A673 (cell line): ENCODE results near the gene GPR153. TPM values are rescaled to one million over a fixed set of nuclear protein-coding genes. Genes with fewer than 3 reads are reported as not detected.

Source experiments
- BruUV-seq: library from RNA; stranded (reverse); fragments of 400-500 nt; replicated peaks from 2 replicates; lab custom pipeline; 2021; lab: Mats Ljungman, UMichigan
- CTCF ChIA-PET: fragments of 300-600 bp; sonication (Branson Sonifier 250); formaldehyde crosslinking; loops from one replicate; lab custom pipeline; 2022; ENCODE audit warnings: antibody characterized with exemption; lab: Charles Lee
- POLR2A ChIA-PET: fragments of 300-600 bp; sonication (Branson Sonifier 250); formaldehyde crosslinking; loops from one replicate; lab custom pipeline; 2022; ENCODE audit warnings: antibody characterized with exemption; ENCODE audit not compliant: low non-redundant PET; lab: Charles Lee
- DNase-seq: peaks from one replicate; pipeline ENCODE4 v3.0.0-alpha.2; 2015; ENCODE audit warnings: low spot score
- H3K27ac ChIP-seq: fragments of 200-600 bp; sonication (generic); 2 replicates; pipeline ENCODE4 v1.5.1; 2016; ENCODE audit warnings: mixed run types, low read depth, mild to moderate bottlenecking, mixed read lengths, antibody characterized with exemption, low read length; ENCODE audit not compliant: poor library complexity, severe bottlenecking
- H3K27me3 ChIP-seq: fragments of 200-600 bp; sonication (generic); replicated peaks from 2 replicates; pipeline ENCODE4 v1.6.1; 2017; ENCODE audit warnings: mixed run types, low read depth, mild to moderate bottlenecking, mixed read lengths, antibody characterized with exemption, low read length; ENCODE audit not compliant: insufficient read depth, poor library complexity
- H3K36me3 ChIP-seq: fragments of 200-600 bp; sonication (generic); 2 replicates; pipeline ENCODE4 v1.6.1; 2016; ENCODE audit warnings: mixed run types, mild to moderate bottlenecking, mixed read lengths, antibody characterized with exemption, low read length; ENCODE audit not compliant: insufficient read depth, poor library complexity, severe bottlenecking
- H3K4me1 ChIP-seq: fragments of 200-600 bp; sonication (generic); 2 replicates; pipeline ENCODE4 v1.6.1; 2017; ENCODE audit warnings: mixed run types, mild to moderate bottlenecking, mixed read lengths, antibody characterized with exemption, low read length; ENCODE audit not compliant: insufficient read depth, poor library complexity, severe bottlenecking
- H3K4me3 ChIP-seq: fragments of 200-600 bp; sonication (generic); 2 replicates; pipeline ENCODE4 v1.5.1; 2016; ENCODE audit warnings: low read depth, mixed run types, mild to moderate bottlenecking, mixed read lengths, low read length; ENCODE audit not compliant: poor library complexity, severe bottlenecking
- H3K9me3 ChIP-seq: fragments of 200-600 bp; sonication (generic); 2 replicates; pipeline ENCODE4 v1.6.1; 2016; ENCODE audit warnings: mixed run types, low read depth, mild to moderate bottlenecking, mixed read lengths, antibody characterized with exemption, low read length; ENCODE audit not compliant: poor library complexity, severe bottlenecking
- CTCF ChIP-seq: fragments of 300-800, 200-600 bp; sonication (generic); conservative IDR thresholded peaks from 2 replicates; pipeline ENCODE4 v1.5.1; 2017; ENCODE audit warnings: low read depth, mild to moderate bottlenecking, antibody characterized with exemption, low read length, moderate library complexity, mixed read lengths
- EZH2 ChIP-seq: fragments of 200-600 bp; sonication (generic); IDR thresholded peaks from 2 replicates; pipeline ENCODE4 v1.6.1; 2017; ENCODE audit warnings: borderline replicate concordance, low read depth, mild to moderate bottlenecking, mixed read lengths, antibody characterized with exemption, low read length; ENCODE audit not compliant: poor library complexity, severe bottlenecking
- intact Hi-C: fragments of 100-400 bp; cut with micrococcal nuclease; formaldehyde crosslinking; loops from one replicate; pipeline ENCODE4 v1.10.0; 2022; ENCODE audit not compliant: unreplicated experiment
- total RNA-seq: library from RNA; stranded (reverse); gene quantifications from 2 replicates; pipeline ENCODE4 v1.2.3, GENCODE V29; 2021

The GPR153 gene
- total RNA-seq, 1 experiment from 2014 or later, result 8.4 TPM

- no peaks in the 10 kb centered on the region for H3K9me3 ChIP-seq
- H3K4me1 ChIP-seq, result no peaks in the 10 kb centered on the region
- DNase-seq, result no peak
- intact Hi-C loops, result no loop called here
- no peaks in the 10 kb centered on the region for H3K36me3 ChIP-seq
- ChIA-PET CTCF (interaction anchor here (0.6 kb wide), 1 partner anchor 150 kb away, joined by 3 read pairs; no protein-coding TSS in a partner anchor), POLR2A (no interaction called here)
- H3K27ac ChIP-seq, result no peak overlapping the region
- TF ChIP-seq EZH2 (no peak), CTCF (no peak)
- H3K4me3 ChIP-seq, result no peak overlapping the region
- H3K27me3 ChIP-seq, result no peaks in the 10 kb centered on the region
- BruUV-seq, result no TSS peak
Measured at GRCh38 chr1:6287431-6287886, 26.6 kb upstream of the GPR153 start.

GRCh38 chr1:6287029-6287428 lies 26.1 kb upstream of the GPR153 start:
- no peaks in the 10 kb centered on the region for H3K4me1 ChIP-seq
- POLR2A ChIA-PET, result no interaction called here
- H3K9me3 ChIP-seq, result no peaks in the 10 kb centered on the region
- DNase-seq, result no peak
- TF ChIP-seq EZH2, result no peak
- TF ChIP-seq CTCF, result no peak
- H3K27me3 ChIP-seq, result no peaks in the 10 kb centered on the region
- H3K27ac ChIP-seq, result no peak overlapping the region
- intact Hi-C loops, result no loop called here
- no TSS peak for BruUV-seq
- H3K36me3 ChIP-seq, result no peaks in the 10 kb centered on the region
- no peak overlapping the region for H3K4me3 ChIP-seq
- CTCF ChIA-PET, result no interaction called here

- H3K36me3 ChIP-seq, result no peaks in the 10 kb centered on the region
- ChIA-PET CTCF (interaction anchor here (0.7 kb wide), 1 partner anchor 25 kb away, joined by 3 read pairs; no protein-coding TSS in a partner anchor), POLR2A (no interaction called here)
- H3K4me3 ChIP-seq, result no peak overlapping the region
- DNase-seq, result no peak
- intact Hi-C loops, result no loop called here
- no peaks in the 10 kb centered on the region for H3K9me3 ChIP-seq
- TF ChIP-seq EZH2, result no peak
- TF ChIP-seq CTCF, result no peak
- H3K27me3 ChIP-seq, result no peaks in the 10 kb centered on the region
- H3K4me1 ChIP-seq, result no peaks in the 10 kb centered on the region
- no peak overlapping the region for H3K27ac ChIP-seq
- BruUV-seq, result no TSS peak
Measured at GRCh38 chr1:6286266-6286665, 25.4 kb upstream of the GPR153 start.
